ENCODE measurements around the gene GPR132. TPM values are rescaled to one million over a fixed set of nuclear protein-coding genes. Genes with fewer than 3 reads are reported as not detected.
A peak's percentile ranks its signal among the peaks of the same experiment; 100 is the strongest.

Gene GPR132
- total and polyA plus RNA-seq, 10 of the 15 experiments (the other 5 are each of a cell fraction or from before 2014, with no cell fraction given) = 1.9 to 49.3 (median 20.4) TPM

GRCh38 chr14:105069871-105070759 lies 4.9 kb upstream of the GPR132 start (continued):
- no peak for TF ChIP-seq PRDM15 (CRISPR knock-in tag; IDR thresholded peaks at IDR 0.05)

- ATAC-seq (no peak), DNase-seq (ENCODE audit: low read depth, low spot score) (no peak), FAIRE-seq (no peak)
- WGBS (ENCODE audit: insufficient coverage, insufficient replicate concordance, low lambda C conversion rate, missing lambda C conversion rate) = 15% methylated on average over 10 of the region's 10 CpGs
- intact Hi-C loops (cut with micrococcal nuclease; ENCODE audit: unreplicated experiment) (loop anchor here (5.0 to 10.0 kb wide), 2 partner anchors 47 to 415 kb away; partner anchors contain the start of genes CDCA4 and CRIP1), in situ Hi-C loops (cut with MboI) (no loop called here)
- ChIA-PET CTCF (interaction anchor here (7.6 kb wide), 1 partner anchor 17 kb away, joined by 67 read pairs; no protein-coding TSS in a partner anchor), POLR2A (interaction anchor here (0.6 to 2.7 kb wide), 3 partner anchors 43 to 113 kb away, joined by 3 to 12 read pairs (median 9); no protein-coding TSS in a partner anchor), RAD21 (ENCODE audit: unreplicated experiment) (no interaction called here), SMC1A (ENCODE audit: uncharacterized antibody, unreplicated experiment) (interaction anchor here (3.7 to 3.8 kb wide), 2 partner anchors 12 to 17 kb away, joined by 16 to 21 read pairs; no protein-coding TSS in a partner anchor)
- Histone ChIP-seq H3K79me2 (ENCODE audit: control insufficient read depth, insufficient read depth, low read length) (peaks cover 30% of the 10 kb centered on the region), H4K20me1 (ENCODE audit: control insufficient read depth, insufficient read depth) (no peaks in the 10 kb centered on the region), H3K27me3 (replicated peaks in 1 of 2; ENCODE audit: control insufficient read depth in 2 of 2, insufficient read depth in 2 of 2, low read length in 1 of 2) (no peaks in the 10 kb centered on the region), H3K36me3 (ENCODE audit: control insufficient read depth in 2 of 2, insufficient read depth in 2 of 2, low read length in 1 of 2) (no peaks in the 10 kb centered on the region), H3K9ac (ENCODE audit: control insufficient read depth, insufficient read depth, low read length) (peak overlapping the region; percentile 87), H2AFZ (ENCODE audit: control insufficient read depth, low read depth, low read length) (peak overlapping the region; percentile 33; the same call in 1 of the 2 replicates), H3K9me3 (replicated peaks; ENCODE audit: control insufficient read depth, insufficient read depth, low read length) (no peaks in the 10 kb centered on the region), H3K4me1 (ENCODE audit: control insufficient read depth, insufficient read depth, low read length) (peaks cover 60% of the 10 kb centered on the region), H3K4me3 (peak overlapping the region; percentile 40; the same call in 1 of the 2 replicates), H3K4me2 (ENCODE audit: control insufficient read depth, insufficient read depth) (peak overlapping the region; percentile 100), H3K27ac (ENCODE audit: control insufficient read depth, insufficient read depth) (peak overlapping the region; percentile 99)
- BruUV-seq (replicated peaks) = no TSS peak
- TF ChIP-seq CUX1 (IDR thresholded peaks at IDR 0.05; ENCODE audit: insufficient replicate concordance, low read depth, low read length) (no peak), SMARCA5 (IDR thresholded peaks at IDR 0.05) (peak; percentile 70; the same call in 1 of the 2 replicates)
Observed at GRCh38 chr14:105069522-105069870, 4.3 kb upstream of the GPR132 start.
